Forelimb muscle (tissue), 1 donor: ENCODE data around the gene PRDX5. TPM values are rescaled to one million over a fixed set of nuclear protein-coding genes. Genes with fewer than 3 reads are reported as not detected.

Source experiments
- DNase-seq: peaks from one replicate; pipeline ENCODE4 v3.0.0-alpha.2; 2013; ENCODE audit warnings: low read depth
- polyA plus RNA-seq: library from polyadenylated mRNA; unstranded; fragments of 120-200 nt; gene quantifications from one replicate; pipeline ENCODE4 v1.2.1, GENCODE V29; 2013; ENCODE audit not compliant: insufficient read length

PRDX5 gene
- polyA plus RNA-seq, 1 donor: 133 TPM

- no peak for DNase-seq
Measured at GRCh38 chr11:64324692-64325469, 7.0 kb downstream of the PRDX5 start.

GRCh38 chr11:64327375-64327774 lies 9.5 kb downstream of the PRDX5 start:
- DNase-seq: no peak

GRCh38 chr11:64327993-64328392 lies 10.1 kb downstream of the PRDX5 start:
- no peak for DNase-seq

- DNase-seq: no peak
Measured at GRCh38 chr11:64330888-64331287, 13.0 kb downstream of the PRDX5 start.

GRCh38 chr11:64331569-64332371 lies 13.8 kb downstream of the PRDX5 start:
- DNase-seq: no peak

GRCh38 chr11:64333556-64333955 lies 15.6 kb downstream of the PRDX5 start:
- DNase-seq: no peak

GRCh38 chr11:64334764-64335735 lies 17.1 kb downstream of the PRDX5 start:
- no peak for DNase-seq

- DNase-seq: no peak
Measured at GRCh38 chr11:64337538-64338249, 19.8 kb downstream of the PRDX5 start.

- no peak for DNase-seq
Measured at GRCh38 chr11:64338716-64339115, 20.8 kb downstream of the PRDX5 start.

- no peak for DNase-seq
Measured at GRCh38 chr11:64339286-64339685, 21.4 kb downstream of the PRDX5 start.

- no peak for DNase-seq
Measured at GRCh38 chr11:64339754-64340408, 22.0 kb downstream of the PRDX5 start, which contains the start of gene CCDC88B. Gene CCDC88B, plus strand, starts transcription at chr11:64340204. Its CDS starts 63 bp downstream, at chr11:64340267.

- no peak for DNase-seq
Measured at GRCh38 chr11:64340671-64341335, 22.9 kb downstream of the PRDX5 start.

GRCh38 chr11:64341429-64341828 lies 23.5 kb downstream of the PRDX5 start:
- DNase-seq: no peak

- DNase-seq: no peak
Measured at GRCh38 chr11:64341851-64342791, 24.2 kb downstream of the PRDX5 start.

- DNase-seq: no peak
Measured at GRCh38 chr11:64342869-64343745, 25.2 kb downstream of the PRDX5 start.

- DNase-seq: no peak
Measured at GRCh38 chr11:64343767-64344559, 26.0 kb downstream of the PRDX5 start.

- DNase-seq: no peak
Measured at GRCh38 chr11:64344787-64345186, 26.9 kb downstream of the PRDX5 start.
